CD14-positive monocyte (primary cell): Measurements from ENCODE around the gene MEX3B. TPM values are rescaled to one million over a fixed set of nuclear protein-coding genes. Genes with fewer than 3 reads are reported as not detected.

Source experiments
- DNase-seq, 3 donors: peaks; one replicate each; pipeline ENCODE4 v3.0.0-alpha.2; 2011 to 2022
- H2AFZ ChIP-seq: 2 replicates; pipeline ENCODE4 v1.6.0; 2012; ENCODE audit warnings: mild to moderate bottlenecking, low read depth, low read length, inconsistent platforms; ENCODE audit not compliant: insufficient read depth, poor library complexity, severe bottlenecking
- H3K27ac ChIP-seq, 2 donors: 1 replicate in 1 of 2; 2 replicates in 1 of 2; pipeline ENCODE4 v1.5.1; 2012 to 2013; ENCODE audit warnings: low read length in 2 of 2, control low read depth in 1 of 2, inconsistent platforms in 1 of 2, low read depth in 1 of 2, mild to moderate bottlenecking in 1 of 2
- H3K27me3 ChIP-seq, 2 donors: one replicate each; pipeline versions ENCODE4 v1.6.0 to v1.6.1; 2011 to 2013; ENCODE audit warnings: low read length in 2 of 2; ENCODE audit not compliant: control insufficient read depth in 2 of 2, insufficient read depth in 2 of 2
- H3K36me3 ChIP-seq, 2 donors: replicated peaks in 1 of 2; 1 replicate in 1 of 2; 2 replicates in 1 of 2; pipeline versions ENCODE4 v1.5.1 to v1.6.1; 2012 to 2013; ENCODE audit warnings: low read length in 2 of 2, control low read depth in 1 of 2, inconsistent platforms in 1 of 2, mild to moderate bottlenecking in 1 of 2; ENCODE audit not compliant: insufficient read depth in 2 of 2, control insufficient read depth in 1 of 2
- H3K4me1 ChIP-seq, 2 donors: 1 replicate in 1 of 2; 2 replicates in 1 of 2; pipeline versions ENCODE4 v1.5.1 to v1.6.1; 2012 to 2013; ENCODE audit warnings: low read length in 2 of 2, control low read depth in 1 of 2, inconsistent platforms in 1 of 2, mild to moderate bottlenecking in 1 of 2, moderate library complexity in 1 of 2; ENCODE audit not compliant: insufficient read depth in 2 of 2, control insufficient read depth in 1 of 2
- H3K4me2 ChIP-seq: replicated peaks from 2 replicates; pipeline ENCODE3; 2012; ENCODE audit warnings: low read length, moderate library complexity, mild to moderate bottlenecking; ENCODE audit not compliant: poor library complexity, severe bottlenecking; ENCODE audit errors: extremely low read depth
- H3K4me3 ChIP-seq, 3 experiments: fragments of 200-600 bp in 1 of 3; sonication (generic) in 1 of 3; replicated peaks in 1 of 3; 1 replicate in 2 of 3; 2 replicates in 1 of 3; pipeline ENCODE4 v1.5.1; 2011 to 2013; ENCODE audit warnings: low read length in 3 of 3, mild to moderate bottlenecking in 3 of 3, control low read depth in 2 of 3, low read depth in 2 of 3, inconsistent platforms in 1 of 3, moderate library complexity in 1 of 3
- H3K79me2 ChIP-seq: 2 replicates; pipeline ENCODE4 v1.6.0; 2012; ENCODE audit warnings: mild to moderate bottlenecking, control low read depth, inconsistent platforms, low read length, moderate library complexity; ENCODE audit not compliant: insufficient read depth
- H3K9ac ChIP-seq: 2 replicates; pipeline ENCODE4 v1.6.0; 2017; ENCODE audit warnings: low read length, mild to moderate bottlenecking; ENCODE audit not compliant: insufficient read depth, poor library complexity, severe bottlenecking
- H3K9me3 ChIP-seq, 2 donors: replicated peaks in 1 of 2; 1 replicate in 1 of 2; 2 replicates in 1 of 2; pipeline versions ENCODE4 v1.5.1 to v1.6.1; 2012 to 2013; ENCODE audit warnings: low read length in 2 of 2, control low read depth in 1 of 2; ENCODE audit not compliant: control insufficient read depth in 1 of 2, insufficient read depth in 1 of 2
- H4K20me1 ChIP-seq: 2 replicates; pipeline ENCODE4 v1.6.0; 2012; ENCODE audit warnings: mild to moderate bottlenecking, low read length, control low read depth, moderate library complexity; ENCODE audit not compliant: insufficient read depth
- H3K27ac Mint-ChIP-seq, 7 donors: one replicate each; pipeline ENCODE4 v1.8.0; 2020; ENCODE audit warnings: mild to moderate bottlenecking in 7 of 7, mixed read lengths in 7 of 7, moderate library complexity in 6 of 7, inconsistent platforms in 2 of 7
- H3K27me3 Mint-ChIP-seq, 3 donors: one replicate each; pipeline ENCODE4 v1.8.0; 2021 to 2022; ENCODE audit warnings: low read depth in 3 of 3, mild to moderate bottlenecking in 3 of 3, mixed read lengths in 3 of 3, moderate library complexity in 3 of 3, inconsistent platforms in 1 of 3
- H3K36me3 Mint-ChIP-seq, 2 donors: one replicate each; pipeline ENCODE4 v1.8.0; 2020; ENCODE audit warnings: mixed read lengths in 2 of 2, inconsistent platforms in 1 of 2, mild to moderate bottlenecking in 1 of 2
- H3K4me1 Mint-ChIP-seq: one replicate; pipeline ENCODE4 v1.8.0; 2020; ENCODE audit warnings: mild to moderate bottlenecking, mixed read lengths
- H3K4me3 Mint-ChIP-seq, 2 donors: one replicate each; pipeline ENCODE4 v1.8.0; 2020; ENCODE audit warnings: mild to moderate bottlenecking in 2 of 2, mixed read lengths in 2 of 2, moderate library complexity in 1 of 2
- H3K9me3 Mint-ChIP-seq, 7 donors: one replicate each; pipeline ENCODE4 v1.8.0; 2020 to 2022; ENCODE audit warnings: mixed read lengths in 7 of 7, mild to moderate bottlenecking in 6 of 7, moderate library complexity in 6 of 7, inconsistent platforms in 2 of 7
- CTCF ChIP-seq: fragments of 200-600 bp; IDR thresholded peaks from one replicate; pipeline ENCODE4 v1.8.0; 2022; ENCODE audit warnings: antibody characterized with exemption, mild to moderate bottlenecking
- WGBS: methylation state at CpG from one replicate; pipeline ENCODE4 v1.1.5; 2013; ENCODE audit warnings: missing lambda C conversion rate; ENCODE audit not compliant: insufficient coverage; 5-methylcytosine and 5-hydroxymethylcytosine counted together
- intact Hi-C, 2 donors: fragments of 100-400 bp; cut with micrococcal nuclease; formaldehyde crosslinking; loops; one replicate each; pipeline versions ENCODE4 v1.15.0 to v1.15.1; 2023
- polyA plus RNA-seq, 3 donors: library from polyadenylated mRNA; depleted of rRNA in 1 of 3; unstranded in 2 of 3; stranded (reverse) in 1 of 3; fragments of 300-500 nt in 2 of 3; fragments of >200 nt in 1 of 3; fragmentation: Illumina TruSeq in 2 of 3; gene quantifications; 1 replicate in 2 of 3; 2 replicates in 1 of 3; pipeline ENCODE4 v1.2.3, GENCODE V29; 2012 to 2021

The MEX3B gene
- polyA plus RNA-seq, 3 donors, result 0.05 to 4.7 TPM; not detected in 1

GRCh38 chr15:82039871-82040270 lies 5.9 kb downstream of the MEX3B start:
- Histone ChIP-seq H3K4me2 (no peak overlapping the region), H3K27me3 (peaks cover 0 to 7% of the 10 kb centered on the region in 2 donors), H3K36me3 (no peaks in the 10 kb centered on the region), H3K27ac (no peak overlapping the region), H3K9ac (no peak overlapping the region), H4K20me1 (no peaks in the 10 kb centered on the region), H3K9me3 (no peaks in the 10 kb centered on the region), H3K4me3 (no peak overlapping the region), H3K79me2 (no peaks in the 10 kb centered on the region), H3K4me1 (peaks cover 13 to 16% of the 10 kb centered on the region in 2 donors), H2AFZ (no peak overlapping the region)
- Mint-ChIP-seq H3K27me3 (peaks cover 6 to 15% (median 8%) of the 10 kb centered on the region in 3 donors), H3K36me3 (peaks cover 4 to 9% of the 10 kb centered on the region in 2 donors), H3K9me3 (peaks cover 0 to 5% (median 2%) of the 10 kb centered on the region in 7 donors), H3K4me1 (peaks cover 10% of the 10 kb centered on the region), H3K27ac (no peak overlapping the region), H3K4me3 (no peak overlapping the region)
- 86% methylated on average over 2 of the region's 7 CpGs for WGBS
- no peak for TF ChIP-seq CTCF
- DNase-seq, result no peak
- intact Hi-C loops, result loop anchor here in 1 of 2 donors (10.0 kb wide), 2 partner anchors 225 to 1045 kb away; partner anchors contain the start of genes EFL1 and SAXO2

- H3K36me3 Mint-ChIP-seq, result no peaks in the 10 kb centered on the region
- peaks cover 0 to 4% (median 0%) of the 10 kb centered on the region in 7 donors for H3K9me3 Mint-ChIP-seq
- Histone ChIP-seq H3K27me3 (no peaks in the 10 kb centered on the region), H3K79me2 (no peaks in the 10 kb centered on the region), H3K9me3 (no peaks in the 10 kb centered on the region), H3K27ac (no peak overlapping the region), H3K4me2 (no peak overlapping the region), H3K4me3 (no peak overlapping the region), H3K4me1 (no peaks in the 10 kb centered on the region), H4K20me1 (no peaks in the 10 kb centered on the region), H2AFZ (no peak overlapping the region), H3K9ac (no peak overlapping the region), H3K36me3 (no peaks in the 10 kb centered on the region)
- H3K27me3 Mint-ChIP-seq, result peaks cover 0 to 5% (median 3%) of the 10 kb centered on the region in 3 donors
- no peak overlapping the region for H3K27ac Mint-ChIP-seq
- intact Hi-C loops, result no loop called here
- 96% methylated on average over 4 of the region's 7 CpGs for WGBS
- no peak for TF ChIP-seq CTCF
- no peak overlapping the region for H3K4me3 Mint-ChIP-seq
- H3K4me1 Mint-ChIP-seq, result no peaks in the 10 kb centered on the region
- no peak for DNase-seq
Measured at GRCh38 chr15:82036461-82036860, 9.4 kb downstream of the MEX3B start.
